GM18858 (cell line): Measurements from ENCODE around the gene PRDX3.

ENCODE experiments used
- ATAC-seq: cut with Tn5 transposase; IDR thresholded peaks from one replicate; pipeline ENCODE4 v1.9.1; 2021; ENCODE audit not compliant: unreplicated experiment

PRDX3 gene

GRCh38 chr10:119178372-119179119 is at the start of gene PRDX3:
Gene PRDX3 (minus strand): TSS chr10:119178812. CDS start chr10:119178790, 22 bp downstream.
- peak; percentile 67 for ATAC-seq

GRCh38 chr10:119227825-119228224 is 49.2 kb upstream of the PRDX3 start:
- no peak for ATAC-seq

GRCh38 chr10:119225083-119225658 is 46.6 kb upstream of the PRDX3 start:
- ATAC-seq, result no peak

- no peak for ATAC-seq
Measured at GRCh38 chr10:119222966-119223386, 44.4 kb upstream of the PRDX3 start.

DNA sequence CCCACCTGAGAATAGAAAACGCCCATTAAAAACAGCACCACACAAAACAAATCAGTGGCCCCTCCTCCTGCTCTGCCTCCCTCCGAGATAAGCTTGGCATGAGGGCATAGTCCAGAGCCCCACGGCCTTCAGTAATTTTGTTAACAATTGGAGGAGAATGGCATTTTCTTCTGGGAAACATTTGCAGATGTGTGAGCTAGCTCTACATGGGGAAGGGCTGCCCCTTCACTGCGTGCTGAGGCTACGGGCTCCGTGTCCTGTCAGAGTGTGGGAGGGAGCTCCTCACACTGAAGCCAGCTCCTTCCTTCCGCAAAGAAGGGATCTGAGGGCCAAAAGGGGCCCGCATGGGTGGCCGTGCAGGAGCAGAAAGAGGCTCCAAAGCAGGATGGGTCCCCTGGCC is 43.9 kb upstream of the PRDX3 start:
- no peak for ATAC-seq

- ATAC-seq, result no peak
Measured at GRCh38 chr10:119221666-119222065, 43.1 kb upstream of the PRDX3 start.

DNA sequence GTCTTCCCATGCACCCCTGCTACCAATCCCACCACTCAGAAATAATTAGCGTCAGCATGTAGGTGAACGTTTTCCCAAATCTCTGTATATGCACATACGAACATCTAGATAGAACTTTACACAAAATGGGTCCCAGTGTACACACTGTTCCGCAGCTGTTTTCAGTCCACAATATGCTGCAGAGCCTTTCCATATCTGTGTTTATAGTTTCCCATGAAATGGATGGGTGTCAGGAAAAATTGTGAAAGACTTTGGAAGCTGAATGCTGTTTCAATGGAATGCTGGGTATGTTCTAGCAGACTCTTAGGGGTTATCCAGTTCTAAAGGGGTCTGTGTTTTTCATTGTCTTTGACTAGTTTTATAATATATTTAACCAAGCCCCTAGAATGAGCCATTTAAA is 42.6 kb upstream of the PRDX3 start:
- no peak for ATAC-seq

DNA sequence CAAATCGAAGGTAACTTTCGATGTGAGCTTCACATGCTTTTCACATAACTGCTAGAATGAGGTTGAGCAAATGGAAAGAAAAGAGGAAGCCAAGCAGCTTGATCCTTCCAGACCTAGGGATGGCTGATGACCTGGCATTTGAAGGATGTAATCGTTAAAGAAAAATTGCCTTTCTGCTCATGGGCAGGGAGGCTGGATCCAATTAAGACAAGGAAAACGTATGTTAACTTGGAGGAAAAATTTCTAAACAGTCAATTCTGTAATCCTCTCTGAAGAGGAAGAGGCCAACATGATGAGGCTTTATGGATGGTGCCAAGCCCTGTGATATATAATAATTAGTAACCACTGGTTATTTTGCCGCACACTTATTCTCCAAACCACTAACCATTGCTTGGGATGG is 41.3 kb upstream of the PRDX3 start:
- no peak for ATAC-seq

- no peak for ATAC-seq
Measured at GRCh38 chr10:119217991-119218490, 39.4 kb upstream of the PRDX3 start.

GRCh38 chr10:119217401-119217800 is 38.8 kb upstream of the PRDX3 start:
- ATAC-seq, result no peak

GRCh38 chr10:119216127-119216526 is 37.5 kb upstream of the PRDX3 start:
- no peak for ATAC-seq

GRCh38 chr10:119215371-119215770 is 36.8 kb upstream of the PRDX3 start:
- no peak for ATAC-seq

DNA sequence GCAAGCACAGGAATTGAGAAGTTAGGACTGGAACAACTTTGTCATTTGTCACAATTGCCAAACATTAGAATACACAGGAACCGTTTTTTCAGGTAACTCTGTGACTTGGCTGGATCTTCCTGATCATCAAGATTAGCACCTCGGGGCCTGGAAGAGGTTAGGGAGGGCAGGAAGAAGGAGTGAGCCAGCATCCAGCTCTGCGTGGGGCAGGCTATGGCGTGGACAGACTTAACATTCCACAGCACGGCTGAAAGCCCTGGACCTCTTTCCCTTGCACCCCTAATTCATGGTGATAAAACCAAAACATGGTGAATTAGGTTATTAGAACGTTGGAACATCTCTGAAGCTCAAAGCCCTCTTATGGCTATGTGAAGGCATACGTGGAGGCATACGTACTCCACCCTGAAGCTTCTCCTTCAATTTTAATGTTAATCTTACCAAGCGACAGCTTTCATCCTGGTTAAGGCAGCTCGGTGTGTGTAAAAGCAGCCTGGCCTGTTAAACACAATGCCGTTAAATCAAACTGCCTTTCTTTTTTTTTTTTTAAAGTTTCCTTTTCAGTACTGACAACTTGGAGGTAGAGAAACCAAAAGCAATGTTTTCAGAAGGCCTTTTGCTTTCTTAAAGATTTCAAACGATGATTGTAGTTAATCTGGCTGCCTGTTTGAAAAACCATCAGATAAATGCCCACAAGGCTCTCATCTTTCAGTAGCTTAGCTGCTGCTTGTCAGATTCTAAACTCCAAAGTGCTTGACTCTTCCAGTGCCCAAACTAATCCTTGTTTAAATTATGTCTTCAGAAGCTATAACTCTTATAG is 33.2 kb upstream of the PRDX3 start:
- ATAC-seq, result no peak

- ATAC-seq, result no peak
Measured at GRCh38 chr10:119211176-119211575, 32.6 kb upstream of the PRDX3 start.

DNA sequence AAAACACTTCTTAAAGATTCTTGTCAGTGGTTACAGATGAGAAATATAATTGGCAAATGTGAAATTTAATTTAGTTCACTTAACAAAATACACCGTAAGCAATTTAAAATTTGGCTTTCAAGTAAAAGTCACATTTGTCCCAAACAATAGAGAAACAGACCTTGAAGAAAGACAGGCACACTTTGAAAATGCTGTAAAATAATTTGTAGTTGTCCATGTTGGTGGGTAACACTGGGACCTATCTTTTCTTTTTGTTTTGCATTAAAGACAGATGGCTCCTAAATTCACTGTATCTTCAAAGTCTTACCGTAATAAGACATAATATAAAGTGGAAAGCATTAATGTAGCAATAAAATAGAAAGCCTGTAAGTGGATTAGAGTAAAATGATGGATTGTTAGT is 32.0 kb upstream of the PRDX3 start:
- ATAC-seq, result no peak

DNA sequence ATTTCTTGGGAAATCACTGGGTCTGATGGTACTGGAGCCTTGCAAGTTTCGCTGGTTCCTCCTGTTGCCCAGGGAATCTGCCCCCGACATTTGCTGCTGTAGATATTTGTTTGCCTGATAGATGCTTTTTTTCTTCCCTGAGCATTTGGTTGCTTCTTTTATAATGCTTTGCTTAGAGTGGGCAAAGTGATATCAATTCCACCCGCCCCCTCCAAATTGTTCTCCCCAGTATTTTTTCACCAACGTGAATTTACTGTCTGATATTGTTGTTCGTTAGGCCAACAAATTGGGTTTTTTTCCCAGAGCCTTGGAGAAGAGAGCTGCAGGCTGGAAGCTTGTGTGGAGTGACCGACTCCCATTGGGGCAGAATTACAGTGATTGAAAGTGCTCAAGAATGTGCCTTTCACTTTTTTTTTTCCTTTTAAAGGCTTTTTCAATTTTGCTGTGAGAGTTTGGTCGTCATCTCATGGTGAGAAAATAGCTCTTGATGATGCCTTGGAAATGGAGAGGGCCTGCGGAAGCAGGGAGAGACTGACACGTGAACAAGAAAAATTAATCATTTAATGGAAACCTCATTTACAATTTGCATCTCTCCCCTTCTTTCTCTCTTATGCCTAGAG is 31.2 kb upstream of the PRDX3 start:
- ATAC-seq, result no peak

DNA sequence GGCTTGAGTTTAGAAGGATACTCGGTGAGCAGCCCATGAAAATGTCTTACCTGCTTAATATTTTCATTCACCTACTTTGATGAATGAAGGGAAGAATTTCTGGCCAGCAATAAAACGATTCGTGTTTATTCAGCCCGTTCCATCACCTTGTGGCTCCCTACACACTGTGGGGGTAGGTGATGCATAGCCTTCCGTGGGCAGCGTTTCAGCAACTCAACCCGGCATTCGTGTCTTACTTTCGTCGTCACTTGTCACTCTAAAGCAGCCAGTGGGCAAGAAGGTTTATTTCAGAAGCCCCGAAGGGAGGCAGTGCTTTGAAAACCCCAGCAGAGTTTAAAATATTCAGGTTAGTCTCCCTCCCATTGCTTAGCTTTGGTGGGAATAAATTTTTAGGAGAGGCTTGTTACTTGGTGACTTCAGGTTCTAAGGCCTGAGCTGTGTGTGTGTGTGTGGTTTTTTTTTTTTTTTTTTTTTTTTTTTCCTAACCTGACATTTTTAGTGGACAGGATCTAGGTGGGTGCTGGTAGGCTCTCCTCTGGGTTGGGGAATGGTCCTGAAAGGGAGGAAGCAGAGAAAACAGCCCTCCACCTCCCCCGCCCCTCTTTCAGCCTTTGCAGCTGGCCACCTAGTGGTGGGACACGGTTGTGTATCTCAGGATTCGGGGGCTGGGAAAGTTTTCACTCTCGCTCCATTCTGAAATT is 30.6 kb upstream of the PRDX3 start:
- ATAC-seq, result no peak

- ATAC-seq, result no peak
Measured at GRCh38 chr10:119208553-119208940, 29.9 kb upstream of the PRDX3 start.

DNA sequence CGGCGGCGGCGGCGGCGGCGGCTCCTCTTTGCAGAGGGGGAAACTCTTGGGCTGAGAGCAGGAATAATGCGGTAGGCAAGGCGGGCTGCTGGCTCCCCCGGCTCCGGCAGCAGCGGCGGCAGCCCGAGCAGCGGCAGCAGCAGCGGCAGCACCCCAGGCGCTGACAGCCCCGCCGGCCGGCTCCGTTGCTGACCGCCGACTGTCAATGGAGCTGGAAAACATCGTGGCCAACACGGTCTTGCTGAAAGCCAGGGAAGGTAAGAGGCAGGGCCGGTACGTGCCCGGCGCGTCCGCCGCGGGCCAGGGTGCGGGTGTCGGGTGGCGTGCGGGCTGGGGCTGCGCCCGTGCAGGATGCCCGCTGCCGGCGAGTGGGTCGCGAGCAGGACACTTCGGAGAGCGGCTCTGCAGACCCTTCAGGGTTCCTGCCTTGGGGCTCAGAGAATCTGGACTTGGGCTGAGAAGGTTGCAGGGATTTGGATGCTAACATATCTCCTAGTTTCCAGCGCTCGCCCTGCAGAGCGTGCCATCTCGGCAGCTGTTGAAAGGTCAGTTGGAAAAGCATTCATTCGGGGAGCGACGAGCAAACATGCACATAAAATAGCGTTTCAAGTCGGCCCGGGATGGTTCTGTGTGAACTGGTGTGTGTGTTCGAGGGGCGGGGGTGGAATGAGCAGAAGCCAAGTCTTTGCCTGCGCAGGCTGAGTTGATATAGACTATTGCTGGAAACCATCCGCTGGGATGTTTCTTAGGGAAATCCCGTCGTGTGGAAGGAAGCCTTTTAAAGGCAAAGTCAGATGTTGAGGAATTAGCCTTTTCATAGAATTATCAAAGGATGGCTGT is 29.3 kb upstream of the PRDX3 start:
- no peak for ATAC-seq

DNA sequence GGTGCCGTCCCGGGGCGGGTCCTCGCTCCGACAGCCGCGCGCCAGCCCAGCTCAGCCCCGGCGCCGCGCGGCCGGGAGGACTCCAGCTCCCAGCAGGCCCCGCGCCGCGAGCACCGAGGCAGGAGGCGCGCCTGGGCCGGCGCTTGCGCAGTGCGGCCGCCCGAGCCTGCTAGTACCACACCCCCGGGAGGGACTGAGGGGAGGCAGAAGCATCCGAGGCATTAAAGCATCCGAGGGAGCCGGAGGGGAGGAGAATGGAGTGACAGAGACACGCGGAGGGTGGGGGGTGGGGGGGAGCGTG is 28.7 kb upstream of the PRDX3 start, which contains the start of gene GRK5:
GRK5 (plus strand) TSS at position 206 of the 301 bp plus-strand sequence. CDS start 347 bp downstream, outside the sequence.
- ATAC-seq, result peak; percentile 68
